Thyroid gland (tissue), 4 donors: ENCODE measurements around the gene PRDM12. TPM values are rescaled to one million over a fixed set of nuclear protein-coding genes. Genes with fewer than 3 reads are reported as not detected.

Experiments
- DNase-seq, 2 donors: peaks; one replicate each; pipeline ENCODE4 v3.0.0-alpha.2; 2019
- H3K27ac ChIP-seq, 3 donors: fragments of 200-600 bp; sonication (generic); 1 replicate in 2 of 3; 2 replicates in 1 of 3; pipeline ENCODE4 v1.5.1; 2016 to 2019; ENCODE audit warnings: mild to moderate bottlenecking in 1 of 3, moderate library complexity in 1 of 3
- H3K27me3 ChIP-seq: fragments of 200-600 bp; sonication (generic); one replicate; pipeline ENCODE4 v1.5.1; 2019
- H3K36me3 ChIP-seq, 2 donors: fragments of 200-600 bp; sonication (generic); one replicate each; pipeline ENCODE4 v1.5.1; 2016 to 2019
- H3K4me1 ChIP-seq, 2 donors: fragments of 200-600 bp; sonication (generic); one replicate each; pipeline ENCODE4 v1.5.1; 2017 to 2019
- H3K4me3 ChIP-seq, 3 donors: fragments of 200-600 bp; sonication (generic); replicated peaks in 1 of 3; 1 replicate in 2 of 3; 2 replicates in 1 of 3; pipeline ENCODE4 v1.5.1; 2016; ENCODE audit warnings: mild to moderate bottlenecking in 1 of 3
- H3K9me3 ChIP-seq: fragments of 200-600 bp; sonication (generic); one replicate; pipeline ENCODE4 v1.5.1; 2017
- CTCF ChIP-seq, 6 experiments: fragments of 200-600 bp in 3 of 6; fragments of 450-650 bp in 3 of 6; sonication (generic) in 3 of 6; IDR thresholded peaks; one replicate each; pipeline ENCODE4 v1.5.1; 2016 to 2019; ENCODE audit warnings: antibody characterized with exemption in 6 of 6, mild to moderate bottlenecking in 2 of 6, inconsistent platforms in 1 of 6, moderate library complexity in 1 of 6
- POLR2A ChIP-seq, 2 donors: fragments of 450-650 bp; IDR thresholded peaks; one replicate each; pipeline ENCODE4 v1.6.1; 2017; ENCODE audit warnings: antibody characterized with exemption in 2 of 2, mild to moderate bottlenecking in 2 of 2, moderate library complexity in 1 of 2
- WGBS, 2 donors: methylation state at CpG; one replicate each; pipeline ENCODE4 v1.1.5; 2017; 5-methylcytosine and 5-hydroxymethylcytosine counted together
- intact Hi-C: fragments of 100-400 bp; cut with DNase I; formaldehyde crosslinking; loops from one replicate; pipeline ENCODE4 v1.15.1; 2023
- total RNA-seq, 4 donors: library from RNA; depleted of rRNA; stranded (reverse); fragments of >200 nt; gene quantifications; one replicate each; pipeline ENCODE4 v1.2.3, GENCODE V29; 2016

Gene PRDM12
- total RNA-seq, 4 donors from 2014 or later = not detected

GRCh38 chr9:130711469-130711868, 47.1 kb downstream of the PRDM12 start:
- 88% methylated on average over 8 of the region's 8 CpGs for WGBS, 2 donors
- Histone ChIP-seq H3K4me1 (peaks cover 6 to 14% of the 10 kb centered on the region in 2 donors), H3K4me3 (no peak overlapping the region), H3K36me3 (no peaks in the 10 kb centered on the region), H3K27me3 (no peaks in the 10 kb centered on the region), H3K9me3 (no peaks in the 10 kb centered on the region), H3K27ac (no peak overlapping the region)
- intact Hi-C loops = loop anchor here (5.0 to 10.0 kb wide), 2 partner anchors 53 to 151 kb away; no protein-coding TSS in a partner anchor
- TF ChIP-seq CTCF (IDR thresholded peaks at IDR 0.05) (no peak), POLR2A (IDR thresholded peaks at IDR 0.05) (no peak)
- no peak for DNase-seq

- Histone ChIP-seq H3K27ac (peak overlapping the region; percentile 84 to 98 (median 96)), H3K9me3 (no peaks in the 10 kb centered on the region), H3K4me1 (peaks cover 17 to 19% of the 10 kb centered on the region in 2 donors), H3K27me3 (no peaks in the 10 kb centered on the region), H3K4me3 (peak overlapping the region; percentile 51 to 93 (median 87)), H3K36me3 (no peaks in the 10 kb centered on the region)
- DNase-seq = peak; percentile 99 to 100
- TF ChIP-seq CTCF (IDR thresholded peaks at IDR 0.05) (no peak), POLR2A (IDR thresholded peaks at IDR 0.05) (peak; percentile 74 to 91)
- WGBS, 2 donors = 0% methylated on average over 18 of the region's 68 CpGs; no CpG with 5 or more reads in 1 of the 2 donors
- intact Hi-C loops = loop anchor here (5.0 to 10.0 kb wide), 2 partner anchors 52 to 150 kb away; no protein-coding TSS in a partner anchor
Observed at GRCh38 chr9:130712564-130713285, 48.3 kb downstream of the PRDM12 start.

GRCh38 chr9:130713286-130713960, 49.0 kb downstream of the PRDM12 start:
- H3K9me3 ChIP-seq = no peaks in the 10 kb centered on the region
- H3K27me3 ChIP-seq = no peaks in the 10 kb centered on the region
- DNase-seq = peak; percentile 42 to 53
- WGBS, 2 donors = 1% methylated on average over 17 to 27 of the region's 37 CpGs
- peak overlapping the region; percentile 51 to 93 (median 87) for H3K4me3 ChIP-seq
- intact Hi-C loops = loop anchor here (5.0 to 10.0 kb wide), 2 partner anchors 51 to 149 kb away; no protein-coding TSS in a partner anchor
- peaks cover 18 to 19% of the 10 kb centered on the region in 2 donors for H3K4me1 ChIP-seq
- H3K27ac ChIP-seq = peak overlapping the region; percentile 84 to 98 (median 96)
- H3K36me3 ChIP-seq = no peaks in the 10 kb centered on the region
- TF ChIP-seq POLR2A (IDR thresholded peaks at IDR 0.05) (no peak), CTCF (IDR thresholded peaks at IDR 0.05) (no peak)

- WGBS, 2 donors = 8 to 18% methylated on average over 7 of the region's 7 CpGs
- Histone ChIP-seq H3K27ac (peak overlapping the region; percentile 84 to 98 (median 96)), H3K36me3 (no peaks in the 10 kb centered on the region), H3K27me3 (no peaks in the 10 kb centered on the region), H3K9me3 (no peaks in the 10 kb centered on the region), H3K4me1 (peaks cover 19 to 24% of the 10 kb centered on the region in 2 donors), H3K4me3 (peak overlapping the region in 2 of 3 donors; percentile 87 to 93)
- TF ChIP-seq CTCF (IDR thresholded peaks at IDR 0.05) = no peak
- TF ChIP-seq POLR2A (IDR thresholded peaks at IDR 0.05) = no peak
- intact Hi-C loops = loop anchor here (5.0 to 10.0 kb wide), 2 partner anchors 50 to 148 kb away; no protein-coding TSS in a partner anchor
- DNase-seq = no peak
Observed at GRCh38 chr9:130714586-130715110, 50.3 kb downstream of the PRDM12 start.
